ENCODE measurements around the gene HERPUD2.

- TF ChIP-seq POLR2A (IDR thresholded peaks at IDR 0.05) (no peak), CTCF (IDR thresholded peaks at IDR 0.05) (no peak), EP300 (IDR thresholded peaks at IDR 0.05) (no peak)
These were observed 3.1 kb downstream of the HERPUD2 start for GRCh38 chr7:35691827-35692307.
